HG02759 (cell line): ENCODE results near the gene PHLPP1.
"Not testable (repeated sequence)": the region's sequence is repeated elsewhere in the genome, so short reads cannot be mapped to it uniquely, and the experiment has no call there.

Experiments
- ATAC-seq: cut with Tn5 transposase; IDR thresholded peaks from one replicate; pipeline ENCODE4 v1.9.1; 2021; ENCODE audit warnings: mild to moderate bottlenecking, moderate library complexity; ENCODE audit not compliant: unreplicated experiment

PHLPP1 gene

DNA sequence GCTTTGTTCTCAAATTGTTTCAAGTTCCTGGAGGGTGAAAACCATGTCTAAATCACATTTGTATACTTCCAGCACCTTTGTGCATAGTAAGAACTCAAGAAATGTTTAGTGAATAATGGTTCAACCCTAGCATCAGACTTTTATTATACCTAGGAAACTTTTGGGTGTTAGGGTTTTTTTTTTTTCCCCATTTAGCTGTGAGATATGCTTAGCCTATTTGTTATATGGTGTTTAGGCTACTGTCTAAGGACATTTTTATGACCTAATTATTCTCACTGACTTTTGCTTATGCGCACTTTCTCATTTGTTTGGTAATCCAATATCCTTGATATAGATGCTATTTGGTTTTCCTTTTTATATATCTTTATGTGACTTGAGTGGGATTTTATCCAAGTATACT lies 164.7 kb downstream of the PHLPP1 start:
- no peak for ATAC-seq

DNA sequence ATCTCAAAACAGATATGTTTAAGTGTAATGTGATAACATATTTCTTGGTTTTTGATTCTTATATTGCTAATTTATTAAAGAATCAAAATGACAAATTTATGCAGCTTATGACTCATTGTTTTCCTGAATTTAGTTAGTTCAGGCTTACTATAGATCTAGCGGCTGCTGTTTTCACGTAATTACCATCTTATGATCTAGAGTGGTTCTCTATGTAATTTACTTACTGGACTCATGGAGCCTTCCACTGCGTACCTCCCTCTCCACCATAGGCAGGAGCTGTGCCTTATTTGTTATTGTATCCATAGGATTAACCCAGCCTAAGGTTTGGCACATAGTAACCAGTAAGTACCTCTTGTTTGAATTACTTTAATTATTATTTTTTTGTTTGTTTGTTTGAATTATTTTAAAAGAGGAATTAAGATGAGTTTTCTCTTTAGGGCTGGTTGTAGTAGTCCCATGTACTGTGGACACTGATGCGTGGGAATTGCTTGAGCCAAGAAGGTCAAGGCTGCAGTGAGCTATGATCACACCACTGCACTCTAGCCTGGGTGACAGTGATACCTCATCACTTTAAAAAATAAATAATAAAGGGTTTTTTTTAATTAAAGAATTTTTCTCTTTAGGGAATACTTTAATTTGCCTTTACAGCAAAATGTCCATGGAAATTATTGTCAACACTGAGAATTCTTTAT lies 165.5 kb downstream of the PHLPP1 start:
- ATAC-seq: no peak

DNA sequence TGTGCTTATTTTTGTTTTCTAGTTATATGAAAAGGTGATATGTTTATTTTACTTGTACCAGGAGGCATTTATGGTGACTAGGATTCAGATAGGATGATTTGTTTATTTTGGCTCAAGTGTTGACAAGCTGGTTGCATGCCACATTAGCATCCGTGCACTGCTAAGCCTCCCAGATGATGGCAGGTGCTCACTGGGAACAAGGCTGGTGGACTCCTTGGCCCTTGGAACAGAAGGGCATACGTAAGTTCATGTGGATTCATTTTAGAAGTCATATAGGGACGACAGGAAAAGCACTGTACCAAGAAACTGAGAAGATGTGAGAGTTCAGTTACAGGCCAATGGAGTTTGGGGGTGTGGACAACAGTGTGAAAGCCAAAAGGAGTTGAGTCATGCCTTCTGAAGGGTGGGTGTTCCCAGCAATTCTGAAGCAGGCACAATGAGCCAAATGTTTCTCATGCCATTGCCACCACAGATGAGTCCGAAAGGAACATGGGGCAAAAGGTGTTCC lies 166.2 kb downstream of the PHLPP1 start:
- no peak for ATAC-seq

DNA sequence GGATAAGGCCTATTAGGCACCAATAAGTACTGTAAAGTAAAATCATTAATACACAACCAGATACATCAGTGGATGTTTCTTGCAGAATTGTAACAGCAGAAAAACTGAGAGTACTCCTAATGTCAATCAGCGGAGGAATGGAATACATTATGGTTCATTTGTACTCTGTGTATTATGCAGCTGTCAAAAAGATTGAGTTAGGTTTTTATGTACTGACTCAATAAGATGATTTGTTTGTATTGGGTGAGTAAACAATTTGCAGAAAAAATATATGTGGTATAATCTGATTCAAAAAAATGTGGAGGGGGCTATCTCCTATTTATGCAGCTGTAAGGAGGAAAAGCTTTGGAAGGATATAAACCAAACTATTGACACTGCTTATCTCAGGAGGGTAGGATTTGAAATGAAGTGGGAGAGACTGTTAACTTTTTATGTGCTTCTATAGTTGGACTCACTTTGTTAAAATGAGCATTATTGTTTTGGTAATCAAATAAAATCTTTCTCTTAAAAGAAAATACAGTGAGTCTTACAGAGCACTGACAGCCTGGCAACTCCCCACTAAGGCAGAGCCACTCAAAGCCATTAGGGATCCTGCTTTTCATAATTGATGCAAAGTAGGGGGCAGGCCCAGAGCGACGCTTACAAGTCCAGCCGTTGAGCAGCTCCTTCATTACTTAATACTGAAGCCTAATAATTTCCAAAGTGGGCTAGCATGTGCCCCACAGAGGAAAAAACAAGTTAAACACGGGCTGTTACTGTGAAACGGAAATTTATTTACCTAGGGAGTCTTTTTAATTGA lies 168.8 kb downstream of the PHLPP1 start:
- no peak for ATAC-seq

DNA sequence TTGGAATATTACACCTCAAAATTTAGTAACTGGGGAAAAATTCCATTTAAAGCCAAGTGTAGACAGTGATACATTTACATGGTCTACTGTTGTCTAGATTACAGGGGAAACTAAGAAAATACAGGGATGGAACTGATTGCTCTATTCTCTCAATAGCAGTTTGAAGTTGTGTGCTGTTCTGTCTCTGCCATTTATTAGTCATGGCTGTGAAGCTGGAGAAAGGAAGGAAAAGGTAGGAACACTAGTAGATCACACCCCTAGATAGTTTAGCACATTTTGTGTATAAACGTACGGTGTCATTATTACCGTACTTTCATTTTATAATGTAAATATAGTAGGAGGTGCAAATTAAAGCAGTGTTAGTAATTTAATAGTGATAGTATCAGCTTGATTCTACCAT lies 170.5 kb downstream of the PHLPP1 start:
- no peak for ATAC-seq

DNA sequence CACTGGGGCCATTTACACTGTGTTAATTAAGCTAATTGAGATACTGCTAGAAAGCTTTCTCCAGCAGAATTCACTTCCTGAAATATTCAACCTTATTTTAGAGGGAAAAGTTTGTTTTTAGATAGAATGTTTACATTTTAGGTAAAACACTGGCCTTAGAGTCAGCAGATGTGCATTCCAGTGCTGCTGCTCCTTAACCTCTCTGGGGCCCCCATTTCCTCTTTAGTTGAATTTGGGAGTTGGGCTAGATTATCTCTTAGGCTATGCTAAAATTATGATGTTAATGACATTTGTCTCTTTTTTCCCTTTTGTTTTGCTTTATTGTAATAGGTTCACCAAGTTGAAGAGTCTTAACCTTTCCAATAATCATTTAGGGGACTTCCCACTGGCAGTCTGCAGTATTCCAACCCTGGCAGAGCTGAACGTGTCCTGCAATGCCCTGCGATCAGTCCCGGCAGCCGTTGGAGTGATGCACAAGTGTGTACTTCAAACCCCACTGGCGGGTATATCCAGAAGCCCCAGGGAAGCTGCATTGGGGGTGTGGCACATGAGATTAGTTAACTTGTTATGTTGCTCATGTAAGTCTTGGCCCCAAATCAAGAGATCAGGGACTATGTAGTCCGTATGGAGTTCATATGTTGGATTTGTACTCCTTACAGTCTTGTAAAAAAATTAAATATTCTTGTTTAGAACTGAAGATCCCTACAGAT lies 179.5 kb downstream of the PHLPP1 start:
- ATAC-seq: no peak

DNA sequence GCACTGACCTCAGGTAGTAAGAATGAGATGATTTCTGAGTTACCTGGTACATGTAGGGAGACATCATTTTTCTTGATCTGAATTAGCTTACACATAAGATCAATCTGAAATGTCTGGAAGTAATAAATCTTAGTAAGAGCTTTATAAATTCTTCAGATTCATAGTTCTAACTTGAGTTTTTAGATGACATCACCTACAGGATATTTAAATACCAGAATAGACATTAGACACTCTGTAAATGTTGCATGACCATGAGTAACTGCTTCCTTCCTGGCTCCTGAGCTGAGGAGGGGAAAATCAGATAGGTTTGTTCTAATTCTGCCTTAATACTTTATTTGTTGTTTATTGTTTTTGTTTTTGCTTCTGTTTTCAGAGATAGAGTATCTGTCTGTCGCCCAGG lies 181.8 kb downstream of the PHLPP1 start:
- no peak for ATAC-seq

DNA sequence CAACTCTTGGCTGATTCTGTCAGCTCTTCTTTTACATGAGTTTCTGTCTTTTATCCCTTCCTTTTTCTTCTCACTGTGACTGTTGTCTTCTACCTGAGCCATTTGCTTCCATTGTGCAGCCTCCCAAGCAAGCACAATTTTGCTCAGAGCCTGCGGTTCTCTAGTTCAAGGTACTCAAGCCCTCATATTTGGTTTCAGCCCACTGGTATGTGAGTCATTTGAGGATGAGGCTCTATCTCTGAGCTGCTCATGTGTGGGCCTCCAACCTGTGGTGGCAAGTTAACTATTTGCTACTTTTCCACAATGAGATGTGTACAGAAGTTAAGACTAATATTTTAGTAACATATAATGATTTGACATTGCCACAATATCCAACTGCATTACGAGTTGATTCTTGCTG lies 183.0 kb downstream of the PHLPP1 start:
- ATAC-seq: peak; percentile 97

DNA sequence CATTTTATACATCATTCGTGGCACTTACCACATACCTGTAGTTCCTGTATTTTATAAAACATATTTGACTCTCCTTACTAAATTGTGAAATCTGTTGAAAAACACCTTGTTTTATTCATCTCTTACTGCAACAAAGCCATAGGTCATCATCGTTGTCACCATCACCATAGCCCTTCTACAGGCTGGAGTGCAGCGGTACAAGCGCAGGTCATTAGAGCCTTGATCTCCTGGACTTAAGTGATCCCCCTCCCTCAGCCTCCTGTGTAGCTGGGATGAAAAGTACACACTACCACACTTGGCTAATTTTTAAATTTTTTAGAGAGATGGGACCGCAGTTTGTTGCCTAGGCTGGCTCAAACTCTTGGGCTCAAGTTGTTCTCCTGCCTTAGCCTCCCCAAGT lies 184.2 kb downstream of the PHLPP1 start:
- no peak for ATAC-seq

DNA sequence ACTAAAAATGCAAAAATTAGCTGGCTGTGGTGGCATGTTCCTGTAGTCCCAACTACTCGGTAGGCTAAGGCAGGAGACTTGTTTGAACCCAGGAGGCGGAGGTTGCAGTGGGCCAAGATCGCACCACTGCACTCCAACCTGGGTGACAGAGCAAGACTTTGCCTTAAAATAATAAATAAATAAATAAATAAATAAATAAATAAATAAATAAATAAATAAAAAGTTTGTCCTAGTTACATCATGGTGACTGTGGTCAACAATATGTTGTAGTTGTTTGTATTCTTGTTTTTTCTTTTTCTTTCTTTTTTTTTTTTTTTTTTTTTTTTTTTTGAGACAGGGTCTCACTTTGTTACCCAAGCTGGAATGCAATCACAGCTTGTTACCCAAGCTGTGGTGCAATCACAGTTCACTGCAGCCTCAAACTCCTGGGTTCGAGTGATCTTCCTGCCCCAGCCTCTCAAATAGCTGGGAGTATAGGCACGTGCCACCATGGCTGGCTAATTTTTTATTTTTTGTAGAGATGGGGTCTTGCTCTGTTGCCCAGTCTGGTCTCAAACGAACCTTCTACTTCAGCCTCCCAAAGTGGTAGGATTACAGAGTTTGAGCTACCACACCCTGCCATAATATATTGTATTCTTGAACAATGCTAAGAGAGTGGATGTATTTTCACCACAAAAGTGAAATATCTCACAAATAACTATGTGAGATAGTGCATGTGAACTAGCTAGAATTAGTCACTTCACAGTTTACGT lies 185.0 kb downstream of the PHLPP1 start:
- ATAC-seq: no peak

DNA sequence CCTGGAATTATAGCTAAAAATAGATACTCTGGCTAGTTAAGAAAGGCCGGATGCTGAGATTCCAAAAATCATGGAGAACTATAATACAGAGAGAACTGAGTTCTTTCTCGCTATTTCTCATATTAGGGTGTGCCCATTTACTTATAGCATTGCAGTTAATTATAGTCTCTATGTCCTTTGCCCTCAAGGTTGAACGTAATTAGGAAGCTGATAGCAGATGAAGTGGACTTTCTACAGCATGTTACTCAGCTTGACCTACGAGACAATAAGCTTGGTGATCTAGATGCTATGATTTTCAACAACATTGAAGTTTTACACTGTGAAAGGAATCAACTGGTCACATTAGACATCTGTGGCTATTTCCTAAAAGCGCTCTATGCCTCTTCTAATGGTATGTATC lies 187.4 kb downstream of the PHLPP1 start:
- no peak for ATAC-seq

DNA sequence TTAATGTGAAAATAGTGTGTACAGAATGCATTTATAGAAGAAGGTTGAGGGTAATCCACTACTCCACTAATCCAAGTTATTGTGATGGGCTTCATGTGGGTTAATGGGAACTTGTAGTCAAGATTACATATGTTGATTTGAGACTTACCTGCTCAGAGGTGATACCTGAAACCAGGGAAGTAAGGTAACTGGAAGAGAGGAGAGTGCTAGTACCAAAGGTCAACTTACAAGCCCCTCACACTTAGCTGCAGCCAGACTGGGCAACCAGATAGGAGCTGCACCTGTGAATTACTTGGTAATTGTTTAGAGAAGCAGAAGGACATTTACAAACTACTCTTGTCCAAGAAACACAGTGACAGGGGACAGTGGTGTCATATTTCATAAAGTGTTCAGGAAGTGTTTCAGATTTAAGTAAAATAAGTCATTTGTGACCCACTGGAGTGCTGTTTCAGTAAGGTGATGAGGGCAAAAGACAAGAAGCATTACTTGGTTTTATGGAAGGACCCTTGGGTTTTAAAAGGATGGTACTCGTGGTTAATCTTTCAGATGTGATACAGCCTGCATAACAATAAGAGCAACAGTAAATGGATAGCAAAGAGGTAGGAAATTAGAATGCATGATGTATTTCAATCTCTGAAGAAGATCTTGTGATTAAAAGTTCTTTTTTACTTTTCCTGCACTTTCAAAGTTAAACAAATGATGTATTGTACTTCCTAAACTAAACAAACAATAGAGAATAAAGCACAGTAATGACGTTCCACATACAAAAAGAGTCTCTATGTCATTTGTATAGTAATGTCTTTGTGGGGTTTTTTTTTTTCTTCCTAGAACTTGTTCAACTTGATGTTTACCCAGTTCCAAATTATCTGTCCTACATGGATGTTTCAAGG lies 189.3 kb downstream of the PHLPP1 start:
- ATAC-seq: no peak

DNA sequence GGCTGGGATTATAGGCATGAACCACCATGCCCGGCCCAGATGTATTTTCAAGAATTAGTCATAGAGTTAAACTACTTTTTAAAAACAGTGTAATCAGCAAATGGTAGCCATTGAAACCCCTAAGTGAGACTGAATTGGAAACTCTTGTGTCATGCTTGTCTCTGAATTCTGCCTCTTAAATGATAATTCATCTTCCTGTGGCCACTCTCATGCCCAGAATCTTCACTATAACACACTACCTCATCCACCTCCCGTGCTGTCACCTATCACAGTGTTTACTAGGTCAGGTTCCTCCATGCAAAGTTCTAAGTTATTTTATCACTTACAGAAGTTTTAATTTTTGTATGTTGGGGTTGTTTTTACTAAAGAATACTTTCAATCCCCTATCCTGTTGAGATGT lies 197.5 kb downstream of the PHLPP1 start:
- ATAC-seq: no peak

DNA sequence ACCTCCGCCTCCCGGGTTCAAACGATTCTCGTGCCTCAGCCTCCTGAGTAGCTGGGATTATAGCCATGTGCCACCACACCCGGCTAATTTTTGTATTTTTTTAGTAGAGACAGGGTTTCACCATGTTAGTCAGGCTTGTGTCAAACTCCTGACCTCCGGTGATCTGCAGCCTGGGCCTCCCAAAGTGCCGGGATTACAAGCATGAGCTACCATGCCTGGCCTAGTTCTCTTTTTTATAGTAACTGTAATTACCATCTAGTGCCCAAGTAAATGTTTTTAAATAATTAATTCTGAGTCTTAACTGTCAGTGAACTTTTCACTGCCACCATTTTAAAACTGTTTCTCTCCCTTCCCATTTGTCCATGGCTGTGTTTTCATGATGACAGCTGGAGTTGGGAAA lies 198.5 kb downstream of the PHLPP1 start:
- ATAC-seq: not testable (repeated sequence)

DNA sequence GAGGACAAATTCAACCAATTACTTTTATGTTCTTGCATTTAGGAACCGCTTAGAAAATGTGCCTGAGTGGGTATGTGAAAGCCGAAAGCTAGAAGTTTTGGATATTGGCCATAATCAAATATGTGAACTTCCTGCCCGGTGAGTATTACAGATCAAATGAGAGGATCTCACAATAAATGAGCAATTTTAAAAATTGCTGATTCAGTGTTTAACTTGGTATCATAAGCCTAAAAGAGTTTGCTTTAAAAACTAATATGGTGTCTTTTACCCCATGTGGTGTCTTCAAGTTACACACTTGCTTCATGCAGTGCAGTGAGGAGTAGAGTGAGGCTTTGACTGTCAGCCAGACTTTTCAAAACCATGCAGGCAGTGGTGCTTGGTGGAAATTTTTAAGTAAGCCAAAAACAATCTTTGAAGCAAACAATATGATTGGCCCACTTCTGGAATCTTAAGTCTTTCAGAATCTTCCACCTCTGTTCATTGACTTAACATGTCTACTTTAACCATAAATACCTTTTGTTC lies 199.6 kb downstream of the PHLPP1 start:
- ATAC-seq: no peak

DNA sequence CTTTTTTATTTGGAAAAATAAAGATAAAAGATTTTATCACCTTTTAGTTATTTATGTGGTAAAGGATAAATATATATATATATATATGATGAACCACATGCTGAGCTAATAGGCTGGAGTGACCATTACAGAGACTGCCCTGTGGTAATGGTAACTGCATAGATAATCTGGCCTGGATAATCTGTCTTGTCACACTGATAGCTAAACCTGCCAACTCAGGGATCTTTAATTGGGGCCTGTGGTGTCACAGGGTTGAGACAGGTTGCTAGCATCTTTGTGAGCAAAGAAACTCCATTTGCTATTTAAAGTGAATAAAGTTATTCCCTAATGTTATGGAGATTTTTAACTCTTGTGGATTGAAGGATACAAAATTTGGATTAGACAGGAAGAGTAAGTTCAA lies 203.0 kb downstream of the PHLPP1 start:
- ATAC-seq: no peak

DNA sequence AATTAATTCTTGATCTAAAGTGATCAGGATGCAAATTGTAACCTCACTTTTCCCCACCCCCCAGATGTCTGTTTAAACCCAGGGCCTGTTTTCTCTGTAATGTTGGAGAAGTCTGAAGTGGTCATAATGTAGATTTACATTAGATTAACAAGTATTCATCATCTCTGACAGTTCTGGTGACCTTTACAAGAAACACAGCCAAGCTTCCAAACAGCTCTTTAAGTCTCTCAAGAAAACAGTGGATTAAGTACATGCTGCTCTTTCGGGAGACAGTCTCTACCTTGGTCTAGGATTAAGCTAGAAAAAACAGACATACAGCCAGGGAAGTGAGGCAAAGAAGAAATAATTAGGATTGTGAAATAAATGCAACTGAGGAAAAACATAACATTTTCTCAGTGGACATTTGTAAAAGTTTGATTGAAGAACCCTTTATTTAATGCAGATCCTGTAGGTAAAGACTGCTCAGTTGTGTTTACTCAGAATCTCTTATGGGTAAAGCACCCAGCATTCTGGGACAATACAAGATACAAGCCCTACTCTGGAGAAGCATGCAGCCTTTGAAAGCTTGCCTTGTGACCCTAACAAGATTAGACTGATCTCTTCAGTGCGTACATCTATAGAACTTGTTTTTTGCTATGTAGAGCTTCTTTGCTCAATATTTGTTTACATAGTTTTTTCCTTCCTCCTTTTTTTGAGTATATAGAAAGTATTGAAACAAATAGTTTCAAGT lies 203.9 kb downstream of the PHLPP1 start:
- no peak for ATAC-seq

DNA sequence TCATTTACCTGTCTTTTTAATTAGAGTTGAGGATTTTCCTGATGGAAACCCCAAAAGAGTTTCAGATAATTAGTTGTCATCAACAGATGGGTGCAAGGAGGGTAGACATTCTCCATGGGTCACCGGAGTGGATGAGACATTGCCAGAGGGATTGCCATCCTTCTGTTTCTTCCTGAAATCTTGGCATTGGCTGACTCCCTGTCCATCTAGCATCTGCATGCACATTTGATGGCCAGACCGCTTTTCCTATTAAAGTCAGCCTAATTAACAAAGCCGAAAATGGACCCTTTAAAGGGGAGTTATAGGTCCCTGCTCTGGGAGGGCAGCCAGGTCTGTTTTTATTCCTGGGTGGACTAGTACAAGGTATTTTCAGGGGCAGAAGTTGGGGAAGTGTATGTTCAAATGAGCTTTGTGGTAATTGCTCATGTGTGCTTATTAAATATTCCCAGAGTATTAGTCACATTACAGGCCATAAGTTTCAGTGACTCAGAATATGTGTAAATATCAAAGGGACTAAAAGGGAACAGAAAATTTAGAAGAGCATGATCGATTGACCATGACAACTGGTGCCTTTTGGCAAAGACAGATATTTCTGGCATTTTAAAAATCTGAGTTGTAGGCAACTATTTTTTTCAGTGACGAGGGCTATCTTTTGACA lies 209.8 kb downstream of the PHLPP1 start:
- ATAC-seq: no peak

DNA sequence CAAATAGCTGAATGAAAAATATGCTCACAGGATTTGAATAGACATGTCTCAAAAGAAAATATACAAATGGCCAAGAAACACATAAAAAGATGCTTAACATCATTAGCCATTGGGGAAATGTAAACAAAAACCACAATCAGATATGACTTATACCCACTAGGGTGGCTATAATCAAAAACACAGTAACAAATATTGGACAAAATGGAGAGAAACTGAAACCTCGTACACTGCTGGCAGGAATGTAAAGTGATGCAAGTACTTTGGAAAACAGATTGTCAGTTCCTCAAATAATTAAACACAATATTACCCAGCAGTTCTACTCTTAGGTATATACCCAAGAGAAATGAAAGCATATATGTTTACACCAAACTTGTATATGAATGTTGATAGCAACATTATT lies 213.0 kb downstream of the PHLPP1 start:
- ATAC-seq: no peak
